Measurements from ENCODE around the gene ADCY2. TPM values are rescaled to one million over a fixed set of nuclear protein-coding genes. Genes with fewer than 3 reads are reported as not detected.

The ADCY2 gene
- total RNA-seq, 1 experiment from 2014 or later = 31.3 TPM

DNA sequence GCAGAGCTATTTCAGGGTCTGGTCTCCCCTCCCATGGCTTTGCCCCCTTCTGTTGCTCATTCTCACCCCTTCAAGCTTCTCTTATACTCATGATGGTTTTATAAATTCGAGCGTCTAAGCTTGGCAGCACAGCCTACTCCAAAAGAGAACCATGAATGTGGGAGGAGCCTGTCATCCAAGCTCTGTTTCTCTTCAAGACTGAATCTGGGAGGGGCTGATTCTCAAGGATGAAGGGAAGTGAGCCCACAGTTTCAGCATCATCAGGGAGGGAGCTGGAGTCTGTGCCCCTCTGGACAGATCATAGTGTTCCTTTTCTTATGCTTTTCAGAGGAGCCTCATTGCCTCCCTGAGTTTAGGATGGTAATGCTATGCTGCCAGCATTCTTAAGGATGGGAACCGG, 286.4 kb downstream of the ADCY2 start:
- H3K23me2 ChIP-seq (ENCODE audit: insufficient read length, low read depth, low read length, poor library complexity, severe bottlenecking) = no peaks in the 10 kb centered on the region
- no peak overlapping the region for H3K56ac ChIP-seq (ENCODE audit: insufficient read length, low read depth, low read length)
- H3K27ac ChIP-seq (ENCODE audit: insufficient read length, low read depth, low read length) = no peak overlapping the region
- H3T11ph ChIP-seq (ENCODE audit: low read length) = no peak overlapping the region
- H3K14ac ChIP-seq (ENCODE audit: insufficient read depth, low read length) = no peak overlapping the region
- no peak overlapping the region for H3K18ac ChIP-seq (ENCODE audit: insufficient read length, low read depth, low read length)
- WGBS (ENCODE audit: extremely low coverage, insufficient read length, low lambda C conversion rate) = no CpG with 5 or more reads among the region's 3 CpGs
- TF ChIP-seq, protein P1, sequence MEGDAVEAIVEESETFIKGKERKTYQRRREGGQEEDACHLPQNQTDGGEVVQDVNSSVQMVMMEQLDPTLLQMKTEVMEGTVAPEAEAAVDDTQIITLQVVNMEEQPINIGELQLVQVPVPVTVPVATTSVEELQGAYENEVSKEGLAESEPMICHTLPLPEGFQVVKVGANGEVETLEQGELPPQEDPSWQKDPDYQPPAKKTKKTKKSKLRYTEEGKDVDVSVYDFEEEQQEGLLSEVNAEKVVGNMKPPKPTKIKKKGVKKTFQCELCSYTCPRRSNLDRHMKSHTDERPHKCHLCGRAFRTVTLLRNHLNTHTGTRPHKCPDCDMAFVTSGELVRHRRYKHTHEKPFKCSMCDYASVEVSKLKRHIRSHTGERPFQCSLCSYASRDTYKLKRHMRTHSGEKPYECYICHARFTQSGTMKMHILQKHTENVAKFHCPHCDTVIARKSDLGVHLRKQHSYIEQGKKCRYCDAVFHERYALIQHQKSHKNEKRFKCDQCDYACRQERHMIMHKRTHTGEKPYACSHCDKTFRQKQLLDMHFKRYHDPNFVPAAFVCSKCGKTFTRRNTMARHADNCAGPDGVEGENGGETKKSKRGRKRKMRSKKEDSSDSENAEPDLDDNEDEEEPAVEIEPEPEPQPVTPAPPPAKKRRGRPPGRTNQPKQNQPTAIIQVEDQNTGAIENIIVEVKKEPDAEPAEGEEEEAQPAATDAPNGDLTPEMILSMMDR (conservative IDR thresholded peaks at IDR 0.05) = no peak
- H4K20me1 ChIP-seq (ENCODE audit: control insufficient read depth, insufficient read depth, insufficient read length) = no peaks in the 10 kb centered on the region
- H2AK5ac ChIP-seq (ENCODE audit: insufficient read length, low read length) = no peak overlapping the region
- H2AFZ ChIP-seq (ENCODE audit: low read length) = no peak overlapping the region
- no peak overlapping the region for H3K4ac ChIP-seq (ENCODE audit: low read depth, low read length)
- H2BK20ac ChIP-seq (ENCODE audit: low read depth, low read length, poor library complexity, severe bottlenecking) = no peak overlapping the region
- H4K5ac ChIP-seq (ENCODE audit: insufficient read length, low read depth, low read length) = no peak overlapping the region
- Mint-ChIP-seq H3K9me3 (no peaks in the 10 kb centered on the region), H3K4me1 (peaks cover 4% of the 10 kb centered on the region in 2 experiments), H3K36me3 (ENCODE audit: insufficient read depth in 1 of 3, low read depth in 3 of 3) (peaks cover 0 to 2% (median 0%) of the 10 kb centered on the region in 3 experiments; a peak in 1 of 7 replicates), H3K4me3 (no peak overlapping the region), H3K27me3 (ENCODE audit: low read depth) (no peaks in the 10 kb centered on the region), H3K27ac (no peak overlapping the region)
- no peak overlapping the region for H2BK5ac ChIP-seq (ENCODE audit: insufficient read length, low read length)
- H3K23ac ChIP-seq (ENCODE audit: insufficient read length, low read depth, low read length) = no peak overlapping the region
- H3K4me1 ChIP-seq (ENCODE audit: insufficient read depth, low read length) = no peaks in the 10 kb centered on the region
- no peak overlapping the region for H4K8ac ChIP-seq (replicated peaks; ENCODE audit: insufficient read length, low read depth, low read length)
- H2BK15ac ChIP-seq (ENCODE audit: low read depth, low read length) = no peak overlapping the region
- H3K27me3 ChIP-seq (ENCODE audit: insufficient read depth, low read length) = no peaks in the 10 kb centered on the region
- no peaks in the 10 kb centered on the region for H3K9me3 ChIP-seq (ENCODE audit: control insufficient read depth, low read depth, low read length)
- DNase-seq = no peak
- H2BK120ac ChIP-seq (ENCODE audit: low read depth, low read length, poor library complexity, severe bottlenecking) = no peak overlapping the region
- no peak overlapping the region for H2BK12ac ChIP-seq (ENCODE audit: insufficient read length, low read depth, low read length)
- H3K4me2 ChIP-seq (ENCODE audit: insufficient read depth, insufficient read length, low read length) = no peak overlapping the region
- no peak overlapping the region for H3K9ac ChIP-seq (ENCODE audit: extremely low read depth, insufficient read length, low read length)
- H4K91ac ChIP-seq (ENCODE audit: insufficient read length, low read depth, low read length) = no peak overlapping the region
- no peaks in the 10 kb centered on the region for H3K79me1 ChIP-seq (ENCODE audit: insufficient read depth, low read depth, low read length, poor library complexity, severe bottlenecking)
- no peaks in the 10 kb centered on the region for H3K79me2 ChIP-seq (ENCODE audit: insufficient read depth, low read length)

Measured in H9 (cell line).